Measurements from ENCODE around the gene MTFR2. TPM values are rescaled to one million over a fixed set of nuclear protein-coding genes. Genes with fewer than 3 reads are reported as not detected.

Gene MTFR2
- total RNA-seq, 1 donor from 2014 or later: 3.9 TPM

DNA sequence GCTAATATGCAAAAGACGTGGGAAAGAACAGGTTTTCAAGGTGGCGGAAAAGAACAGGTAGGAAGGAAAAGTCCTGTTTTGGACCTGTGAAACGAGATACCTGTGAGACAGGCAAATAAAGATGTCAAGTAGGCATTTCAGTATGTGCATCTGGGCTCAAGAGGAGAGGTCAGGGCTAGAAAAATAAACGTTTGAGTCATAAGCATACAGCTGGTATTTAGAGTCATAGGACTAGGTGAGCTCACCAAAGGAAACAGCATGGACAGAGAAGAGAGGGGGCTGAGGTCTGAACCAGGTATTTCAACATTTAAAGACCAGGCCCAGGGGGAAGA lies 14.9 kb downstream of the MTFR2 start:
- no peak overlapping the region for H3K27ac Mint-ChIP-seq
- H3K36me3 Mint-ChIP-seq: peaks cover 4% of the 10 kb centered on the region

DNA sequence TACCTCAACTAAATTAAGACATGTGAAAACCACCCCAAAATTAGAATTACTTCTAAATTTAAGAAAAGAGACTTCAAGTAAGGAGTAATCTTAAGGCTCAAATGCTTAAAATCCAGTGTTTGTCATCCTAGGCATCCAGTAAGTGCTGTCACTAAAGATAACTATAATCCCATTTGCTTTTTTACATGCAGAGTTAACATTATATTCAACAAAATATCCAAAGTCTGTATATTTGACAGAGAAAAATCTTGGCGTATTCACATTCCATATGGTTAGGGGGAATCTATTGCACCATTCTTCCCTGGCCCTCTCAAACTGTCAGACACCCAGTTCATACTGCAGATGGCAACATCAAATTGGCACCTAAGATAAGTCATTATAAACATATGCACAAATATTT lies 17.4 kb downstream of the MTFR2 start:
- Mint-ChIP-seq H3K9me3 (peaks cover 5% of the 10 kb centered on the region), H3K27ac (no peak overlapping the region), H3K4me1 (ENCODE audit: unreplicated experiment) (peaks cover 12% of the 10 kb centered on the region), H3K36me3 (peaks cover 4% of the 10 kb centered on the region), H3K4me3 (no peak overlapping the region), H3K27me3 (no peaks in the 10 kb centered on the region)
- TF ChIP-seq, protein P1, sequence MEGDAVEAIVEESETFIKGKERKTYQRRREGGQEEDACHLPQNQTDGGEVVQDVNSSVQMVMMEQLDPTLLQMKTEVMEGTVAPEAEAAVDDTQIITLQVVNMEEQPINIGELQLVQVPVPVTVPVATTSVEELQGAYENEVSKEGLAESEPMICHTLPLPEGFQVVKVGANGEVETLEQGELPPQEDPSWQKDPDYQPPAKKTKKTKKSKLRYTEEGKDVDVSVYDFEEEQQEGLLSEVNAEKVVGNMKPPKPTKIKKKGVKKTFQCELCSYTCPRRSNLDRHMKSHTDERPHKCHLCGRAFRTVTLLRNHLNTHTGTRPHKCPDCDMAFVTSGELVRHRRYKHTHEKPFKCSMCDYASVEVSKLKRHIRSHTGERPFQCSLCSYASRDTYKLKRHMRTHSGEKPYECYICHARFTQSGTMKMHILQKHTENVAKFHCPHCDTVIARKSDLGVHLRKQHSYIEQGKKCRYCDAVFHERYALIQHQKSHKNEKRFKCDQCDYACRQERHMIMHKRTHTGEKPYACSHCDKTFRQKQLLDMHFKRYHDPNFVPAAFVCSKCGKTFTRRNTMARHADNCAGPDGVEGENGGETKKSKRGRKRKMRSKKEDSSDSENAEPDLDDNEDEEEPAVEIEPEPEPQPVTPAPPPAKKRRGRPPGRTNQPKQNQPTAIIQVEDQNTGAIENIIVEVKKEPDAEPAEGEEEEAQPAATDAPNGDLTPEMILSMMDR (conservative IDR thresholded peaks at IDR 0.05): no peak
- no peak for DNase-seq (ENCODE audit: extremely low spot score, unreplicated experiment)

More for the DNA sequence above, 14.9 kb downstream of the MTFR2 start:
- peaks cover 5% of the 10 kb centered on the region for H3K9me3 Mint-ChIP-seq
- H3K4me1 Mint-ChIP-seq (ENCODE audit: unreplicated experiment): peaks cover 12% of the 10 kb centered on the region
- TF ChIP-seq, protein P1 (conservative IDR thresholded peaks at IDR 0.05): no peak
- no peaks in the 10 kb centered on the region for H3K27me3 Mint-ChIP-seq
- DNase-seq (ENCODE audit: extremely low spot score, unreplicated experiment): no peak
- H3K4me3 Mint-ChIP-seq: no peak overlapping the region

DNA sequence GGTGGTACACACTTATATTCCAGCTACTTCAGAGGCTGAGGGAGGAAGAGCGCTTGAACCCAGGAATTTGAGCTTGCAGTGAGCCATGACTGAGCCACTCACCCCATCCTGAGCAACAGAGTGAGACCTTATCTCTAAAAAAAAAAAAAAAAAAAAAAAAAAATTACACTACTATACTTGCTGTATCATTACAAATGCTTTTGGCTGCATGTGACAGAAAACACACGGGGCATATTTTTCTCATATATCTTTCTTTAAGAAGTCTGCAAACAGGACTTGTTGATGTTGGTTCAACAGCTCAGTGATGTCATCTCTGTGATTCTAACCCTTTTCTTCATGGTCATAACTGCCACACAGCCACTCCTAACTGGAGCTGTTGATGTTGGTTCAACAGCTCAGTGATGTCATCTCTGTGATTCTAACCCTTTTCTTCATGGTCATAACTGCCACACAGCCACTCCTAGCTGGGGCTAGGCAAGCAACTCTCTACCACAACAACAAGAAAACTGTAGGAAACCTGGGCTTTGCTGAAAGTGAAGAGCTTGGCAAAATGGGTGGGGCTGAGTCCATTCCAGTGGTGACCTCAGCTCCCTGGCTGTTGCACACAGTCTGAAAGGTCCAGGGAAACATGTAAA lies 19.8 kb downstream of the MTFR2 start:
- H3K27ac Mint-ChIP-seq: peak overlapping the region; percentile 66

DNA sequence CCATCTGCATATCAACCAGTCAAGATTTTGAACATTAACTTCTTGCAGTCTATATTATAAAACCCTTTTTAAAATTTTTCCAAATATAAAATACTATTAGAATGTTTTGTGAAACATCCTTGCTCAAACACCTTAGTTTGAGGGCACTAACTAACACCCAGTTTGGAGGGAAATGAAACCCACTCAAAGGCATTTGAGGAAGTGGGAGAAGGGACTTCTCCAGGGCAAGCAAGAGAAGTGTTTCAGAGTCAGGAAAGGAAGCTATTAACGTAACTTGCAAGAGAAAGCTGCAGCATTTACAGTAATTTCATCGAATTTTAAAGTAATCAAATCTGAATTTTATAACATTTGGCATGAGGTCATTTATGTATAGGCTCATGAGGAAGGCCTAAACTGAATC lies 21.3 kb downstream of the MTFR2 start:
- Mint-ChIP-seq H3K27ac (no peak overlapping the region), H3K4me1 (ENCODE audit: unreplicated experiment) (peaks cover 6% of the 10 kb centered on the region), H3K36me3 (no peaks in the 10 kb centered on the region), H3K9me3 (no peaks in the 10 kb centered on the region), H3K4me3 (no peak overlapping the region), H3K27me3 (no peaks in the 10 kb centered on the region)
- DNase-seq (ENCODE audit: extremely low spot score, unreplicated experiment): no peak
- TF ChIP-seq, protein P1 (conservative IDR thresholded peaks at IDR 0.05): no peak

More for the DNA sequence above, 19.8 kb downstream of the MTFR2 start:
- no peak for DNase-seq (ENCODE audit: extremely low spot score, unreplicated experiment)
- peaks cover 11% of the 10 kb centered on the region for H3K4me1 Mint-ChIP-seq (ENCODE audit: unreplicated experiment)
- no peaks in the 10 kb centered on the region for H3K27me3 Mint-ChIP-seq
- TF ChIP-seq, protein P1 (conservative IDR thresholded peaks at IDR 0.05): no peak
- H3K4me3 Mint-ChIP-seq: no peak overlapping the region
- peaks cover 4% of the 10 kb centered on the region for H3K36me3 Mint-ChIP-seq
- H3K9me3 Mint-ChIP-seq: no peaks in the 10 kb centered on the region

DNA sequence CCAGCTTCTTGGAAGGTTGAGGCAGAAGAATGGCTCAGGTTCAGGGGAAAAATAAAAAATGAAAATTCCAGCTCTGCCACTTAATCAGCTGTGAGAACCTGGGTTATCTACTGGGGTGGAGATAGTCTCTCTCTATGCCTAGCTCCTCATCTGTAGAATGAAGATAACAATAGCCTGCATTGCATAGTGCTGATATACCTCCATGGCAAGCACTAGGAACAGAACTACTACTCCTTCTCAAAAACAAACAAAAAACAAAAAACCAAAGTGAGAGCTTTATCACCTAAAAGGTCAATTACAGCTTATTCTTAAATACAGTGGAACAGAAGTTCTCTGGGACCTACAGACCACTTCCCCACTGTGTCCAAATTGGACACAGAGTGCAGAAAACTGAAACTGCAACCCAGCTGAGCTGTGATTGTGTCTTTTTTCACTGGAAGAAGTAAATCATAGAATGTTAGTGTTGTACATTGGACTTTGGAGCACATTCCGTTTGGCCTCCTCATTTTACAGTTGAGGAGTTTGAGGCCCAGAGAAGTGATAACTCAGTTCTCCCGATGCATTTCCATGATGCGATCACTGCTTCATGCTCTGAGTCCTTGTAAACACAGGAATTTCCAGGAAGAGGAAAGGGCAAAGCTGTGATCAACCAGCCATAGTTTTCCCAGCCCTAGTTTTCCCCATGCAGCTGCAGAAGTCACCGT lies 23.3 kb downstream of the MTFR2 start:
- H3K36me3 Mint-ChIP-seq: no peaks in the 10 kb centered on the region
- TF ChIP-seq, protein P1 (conservative IDR thresholded peaks at IDR 0.05): no peak
- no peak overlapping the region for H3K4me3 Mint-ChIP-seq
- no peak for DNase-seq (ENCODE audit: extremely low spot score, unreplicated experiment)
- no peaks in the 10 kb centered on the region for H3K27me3 Mint-ChIP-seq
- H3K9me3 Mint-ChIP-seq: peaks cover 6% of the 10 kb centered on the region
- H3K4me1 Mint-ChIP-seq (ENCODE audit: unreplicated experiment): peaks cover 6% of the 10 kb centered on the region
- H3K27ac Mint-ChIP-seq: peak overlapping the region; percentile 37
